Keratinocyte (primary cell): ENCODE data around the gene RNF175. TPM values are rescaled to one million over a fixed set of nuclear protein-coding genes. Genes with fewer than 3 reads are reported as not detected.

Experiments
- DNase-seq: peaks from one replicate; pipeline ENCODE4 v3.0.0-alpha.2; 2011; ENCODE audit warnings: low read depth, missing footprints, low spot score
- FAIRE-seq: peaks from 2 replicates; lab custom pipeline; 2011; peaks lifted over from hg19 to GRCh38; lab: Jason Lieb, UNC
- H2AFZ ChIP-seq: 2 replicates; pipeline ENCODE4 v1.6.0; 2012; ENCODE audit warnings: low read length, control low read depth, inconsistent platforms; ENCODE audit not compliant: control insufficient read depth
- H3K27ac ChIP-seq: 2 replicates; pipeline ENCODE4 v1.5.1; 2011; ENCODE audit warnings: low read length; ENCODE audit not compliant: control insufficient read depth, insufficient read depth
- H3K27me3 ChIP-seq: 3 replicates; pipeline ENCODE4 v1.6.0; 2011; ENCODE audit warnings: low read length; ENCODE audit not compliant: control insufficient read depth, insufficient read depth; ENCODE audit errors: extremely low read depth
- H3K36me3 ChIP-seq, 2 experiments: 2 replicates in 1 of 2; 3 replicates in 1 of 2; pipeline ENCODE4 v1.5.1; 2011; ENCODE audit warnings: low read length in 2 of 2, mild to moderate bottlenecking in 1 of 2; ENCODE audit not compliant: control insufficient read depth in 2 of 2, insufficient read depth in 2 of 2; ENCODE audit errors: extremely low read depth in 1 of 2
- H3K4me1 ChIP-seq: 3 replicates; pipeline ENCODE4 v1.5.1; 2011; ENCODE audit warnings: low read length; ENCODE audit not compliant: control insufficient read depth, insufficient read depth; ENCODE audit errors: extremely low read depth
- H3K4me2 ChIP-seq: 3 replicates; pipeline ENCODE4 v1.6.0; 2011; ENCODE audit warnings: low read depth, low read length; ENCODE audit not compliant: control insufficient read depth, insufficient read depth; ENCODE audit errors: extremely low read depth
- H3K4me3 ChIP-seq, 3 experiments: fragments of 200-600 bp in 1 of 3; sonication (generic) in 1 of 3; 2 replicates in 2 of 3; 3 replicates in 1 of 3; pipeline ENCODE4 v1.5.1; 2011 to 2016; ENCODE audit warnings: low read length in 3 of 3, mild to moderate bottlenecking in 3 of 3, control low read depth in 2 of 3, inconsistent platforms in 1 of 3, low read depth in 1 of 3, mixed read lengths in 1 of 3, mixed run types in 1 of 3, moderate library complexity in 1 of 3; ENCODE audit not compliant: control insufficient read depth in 2 of 3, insufficient read depth in 2 of 3; ENCODE audit errors: extremely low read depth in 1 of 3
- H3K79me2 ChIP-seq: 2 replicates; pipeline ENCODE4 v1.6.0; 2012; ENCODE audit warnings: low read length; ENCODE audit not compliant: control insufficient read depth, insufficient read depth
- H3K9ac ChIP-seq: 3 replicates; pipeline ENCODE4 v1.6.0; 2011; ENCODE audit warnings: low read length; ENCODE audit not compliant: control insufficient read depth, insufficient read depth; ENCODE audit errors: extremely low read depth
- H3K9me1 ChIP-seq: 3 replicates; pipeline ENCODE4 v1.6.0; 2011; ENCODE audit warnings: low read length; ENCODE audit not compliant: control insufficient read depth, insufficient read depth; ENCODE audit errors: extremely low read depth
- H3K9me3 ChIP-seq: 2 replicates; pipeline ENCODE4 v1.5.1; 2012; ENCODE audit warnings: low read depth, low read length; ENCODE audit not compliant: control insufficient read depth
- H4K20me1 ChIP-seq: 3 replicates; pipeline ENCODE4 v1.6.0; 2011; ENCODE audit warnings: low read length; ENCODE audit not compliant: control insufficient read depth, insufficient read depth; ENCODE audit errors: extremely low read depth
- EZH2 ChIP-seq: IDR thresholded peaks from one replicate; pipeline ENCODE4 v1.6.1; 2012; ENCODE audit warnings: inconsistent platforms, mild to moderate bottlenecking, low read length, moderate library complexity
- dilution Hi-C: fragments of 300-500 bp; cut with MboI; formaldehyde crosslinking; loops from one replicate; pipeline ENCODE4 v1.7.0; 2020; ENCODE audit warnings: low sequenced_read_pairs; ENCODE audit not compliant: extremely low pct_ligation_motif_present
- polyA plus RNA-seq, 5 experiments: library from polyadenylated mRNA; depleted of rRNA in 3 of 5; stranded (reverse) in 3 of 5; stranded (forward) in 1 of 5; unstranded in 1 of 5; fragments of >200 nt; gene quantifications; 1 replicate in 1 of 5; 2 replicates in 3 of 5; 3 replicates in 1 of 5; pipeline versions ENCODE4 v1.2.1 to v1.2.3, GENCODE V29; 2011 to 2012; ENCODE audit warnings: missing spikeins in 2 of 5, low read depth in 1 of 5, low replicate concordance in 1 of 5
- TF ChIP-seq, protein P1 (sequence below), 3 experiments: IDR thresholded peaks in 1 of 3; conservative IDR thresholded peaks in 1 of 3; optimal IDR thresholded peaks in 1 of 3; 2 replicates in 2 of 3; 3 replicates in 1 of 3; pipeline versions ENCODE3 to v1.5.1; 2011; ENCODE audit warnings: low read length in 3 of 3, mild to moderate bottlenecking in 3 of 3, moderate library complexity in 2 of 3, control low read depth in 1 of 3, inconsistent platforms in 1 of 3; ENCODE audit not compliant: insufficient read depth in 2 of 3; ENCODE audit errors: extremely low read depth in 1 of 3

The RNF175 gene
- polyA plus RNA-seq, 1 donor (not counting 4 experiments of a cell fraction or from before 2014, with no cell fraction given): not detected

- Histone ChIP-seq H3K4me2 (no peak overlapping the region), H3K4me3 (no peak overlapping the region), H3K27me3 (no peaks in the 10 kb centered on the region), H3K9me3 (no peaks in the 10 kb centered on the region), H3K36me3 (no peaks in the 10 kb centered on the region), H3K4me1 (no peaks in the 10 kb centered on the region), H3K79me2 (no peaks in the 10 kb centered on the region), H3K27ac (no peak overlapping the region), H4K20me1 (no peaks in the 10 kb centered on the region), H3K9ac (no peak overlapping the region), H3K9me1 (no peaks in the 10 kb centered on the region), H2AFZ (no peak overlapping the region)
- no peak for TF ChIP-seq EZH2
- TF ChIP-seq, protein P1, sequence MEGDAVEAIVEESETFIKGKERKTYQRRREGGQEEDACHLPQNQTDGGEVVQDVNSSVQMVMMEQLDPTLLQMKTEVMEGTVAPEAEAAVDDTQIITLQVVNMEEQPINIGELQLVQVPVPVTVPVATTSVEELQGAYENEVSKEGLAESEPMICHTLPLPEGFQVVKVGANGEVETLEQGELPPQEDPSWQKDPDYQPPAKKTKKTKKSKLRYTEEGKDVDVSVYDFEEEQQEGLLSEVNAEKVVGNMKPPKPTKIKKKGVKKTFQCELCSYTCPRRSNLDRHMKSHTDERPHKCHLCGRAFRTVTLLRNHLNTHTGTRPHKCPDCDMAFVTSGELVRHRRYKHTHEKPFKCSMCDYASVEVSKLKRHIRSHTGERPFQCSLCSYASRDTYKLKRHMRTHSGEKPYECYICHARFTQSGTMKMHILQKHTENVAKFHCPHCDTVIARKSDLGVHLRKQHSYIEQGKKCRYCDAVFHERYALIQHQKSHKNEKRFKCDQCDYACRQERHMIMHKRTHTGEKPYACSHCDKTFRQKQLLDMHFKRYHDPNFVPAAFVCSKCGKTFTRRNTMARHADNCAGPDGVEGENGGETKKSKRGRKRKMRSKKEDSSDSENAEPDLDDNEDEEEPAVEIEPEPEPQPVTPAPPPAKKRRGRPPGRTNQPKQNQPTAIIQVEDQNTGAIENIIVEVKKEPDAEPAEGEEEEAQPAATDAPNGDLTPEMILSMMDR (optimal IDR thresholded peaks at IDR 0.05 in 1 of 3, IDR thresholded peaks at IDR 0.05 in 1 of 3, conservative IDR thresholded peaks at IDR 0.05 in 1 of 3; ENCODE audit: extremely low read depth in 1 of 3, insufficient read depth in 2 of 3, low read length in 3 of 3): no peak
- dilution Hi-C loops: no loop called here
- FAIRE-seq (no peak), DNase-seq (no peak)
Measured at GRCh38 chr4:153725831-153726154, 34.0 kb downstream of the RNF175 start.

- dilution Hi-C loops: no loop called here
- no peak for DNase-seq
Measured at GRCh38 chr4:153725136-153725830, 34.5 kb downstream of the RNF175 start.

More at GRCh38 chr4:153725136-153725830, 34.5 kb downstream of the RNF175 start:
- Histone ChIP-seq H3K27ac (no peak overlapping the region), H3K36me3 (no peaks in the 10 kb centered on the region), H3K9me3 (no peaks in the 10 kb centered on the region), H4K20me1 (no peaks in the 10 kb centered on the region), H3K4me2 (no peak overlapping the region), H3K79me2 (no peaks in the 10 kb centered on the region), H3K9ac (no peak overlapping the region), H3K9me1 (no peaks in the 10 kb centered on the region), H2AFZ (no peak overlapping the region), H3K4me1 (no peaks in the 10 kb centered on the region), H3K27me3 (no peaks in the 10 kb centered on the region), H3K4me3 (no peak overlapping the region)
- TF ChIP-seq, protein P1 (optimal IDR thresholded peaks at IDR 0.05 in 1 of 3, IDR thresholded peaks at IDR 0.05 in 1 of 3, conservative IDR thresholded peaks at IDR 0.05 in 1 of 3; ENCODE audit: extremely low read depth in 1 of 3, insufficient read depth in 2 of 3, low read length in 3 of 3): no peak
- TF ChIP-seq EZH2: no peak
- FAIRE-seq: no peak
